GM21447 (cell line): ENCODE measurements around the gene PAEP.

Experiments used
- ATAC-seq: cut with Tn5 transposase; IDR thresholded peaks from one replicate; pipeline ENCODE4 v1.9.1; 2021; ENCODE audit not compliant: unreplicated experiment

The PAEP gene

DNA sequence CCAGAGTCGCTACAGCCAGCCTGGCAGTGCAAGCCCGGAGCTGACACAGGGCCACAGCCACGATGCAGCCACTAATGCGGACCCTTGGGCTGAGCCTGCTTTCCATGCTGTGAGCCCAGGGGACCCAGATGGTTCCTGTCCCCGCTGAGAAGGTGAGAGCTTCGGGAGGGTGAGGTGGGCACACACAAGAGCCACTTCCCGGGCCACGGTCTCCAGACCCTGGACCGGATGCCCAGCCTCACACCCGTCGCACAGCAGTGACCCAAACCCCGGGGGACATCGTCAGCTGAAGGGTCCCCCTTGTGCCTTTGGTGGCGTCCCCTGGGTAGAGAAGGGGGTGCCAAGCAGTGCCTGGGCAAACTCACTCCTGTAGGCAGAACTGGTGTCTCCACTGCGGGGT lies 13.4 kb downstream of the PAEP start:
- no peak for ATAC-seq

DNA sequence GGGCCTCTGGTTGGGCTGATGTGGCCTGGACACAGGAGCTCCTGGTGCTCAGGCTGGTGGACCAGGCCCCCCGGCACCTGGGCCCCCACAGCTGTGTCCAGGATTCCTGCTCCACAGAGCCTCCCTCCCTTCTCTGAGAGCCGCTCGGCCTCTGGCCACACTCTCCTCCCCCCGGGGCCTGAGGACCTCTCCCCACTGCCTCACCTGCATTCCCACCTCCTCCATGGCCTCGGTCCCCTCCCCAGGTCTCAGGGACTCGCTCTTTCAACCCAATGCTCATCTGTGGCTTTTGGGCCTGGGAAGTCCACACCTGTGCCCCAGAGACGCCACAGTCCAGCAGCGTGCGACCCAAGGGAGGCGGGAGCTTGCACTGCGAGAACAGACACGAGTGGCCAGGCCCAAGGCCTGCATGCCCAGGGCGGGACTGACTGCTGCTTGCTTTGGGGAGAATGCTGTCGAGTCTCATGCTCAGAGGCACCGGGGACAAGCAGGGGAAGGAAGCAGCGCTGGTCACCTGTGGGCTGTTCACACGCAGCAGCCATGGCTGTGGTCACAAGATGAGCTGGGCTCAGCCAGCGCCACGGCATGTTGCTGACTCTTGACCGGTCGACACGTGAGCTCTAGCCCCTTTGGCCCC lies 14.6 kb downstream of the PAEP start:
- ATAC-seq = no peak

DNA sequence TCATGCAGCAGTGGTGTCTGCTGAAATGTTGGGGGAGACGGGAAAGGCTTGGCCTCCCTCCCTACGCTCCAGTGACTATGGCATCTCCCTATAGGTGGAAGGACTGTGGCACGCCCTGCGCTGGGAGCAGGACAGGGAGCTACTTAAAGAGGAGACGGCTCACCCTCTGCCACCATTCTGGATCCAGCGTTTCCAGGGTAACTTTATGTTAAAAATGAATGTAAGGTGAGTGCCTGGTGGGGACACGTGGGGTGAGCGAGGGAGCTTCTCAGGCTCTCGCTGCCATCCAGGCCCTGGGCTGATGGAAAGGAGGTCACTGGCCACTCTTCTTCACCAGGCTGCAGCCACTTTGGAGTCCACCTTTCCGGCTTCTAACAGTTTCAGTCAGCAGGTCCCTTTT lies 15.7 kb downstream of the PAEP start:
- ATAC-seq = no peak

DNA sequence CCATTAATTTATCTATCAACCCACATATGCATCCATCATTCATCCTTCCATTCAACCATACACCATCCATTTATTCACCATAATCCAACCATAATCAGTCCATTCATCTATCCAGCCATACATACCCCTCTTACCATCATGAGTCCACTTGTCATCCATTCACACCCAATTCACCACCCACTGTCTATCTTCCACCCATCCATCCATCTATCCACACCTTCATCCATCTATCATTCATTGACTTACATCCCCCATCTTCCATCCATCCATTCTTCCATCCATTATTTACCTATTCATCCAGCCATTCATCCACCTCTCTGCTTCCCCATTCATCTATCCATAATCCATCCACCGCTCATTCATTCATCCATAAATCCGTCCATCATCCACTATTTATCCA lies 17.8 kb downstream of the PAEP start:
- no peak for ATAC-seq

DNA sequence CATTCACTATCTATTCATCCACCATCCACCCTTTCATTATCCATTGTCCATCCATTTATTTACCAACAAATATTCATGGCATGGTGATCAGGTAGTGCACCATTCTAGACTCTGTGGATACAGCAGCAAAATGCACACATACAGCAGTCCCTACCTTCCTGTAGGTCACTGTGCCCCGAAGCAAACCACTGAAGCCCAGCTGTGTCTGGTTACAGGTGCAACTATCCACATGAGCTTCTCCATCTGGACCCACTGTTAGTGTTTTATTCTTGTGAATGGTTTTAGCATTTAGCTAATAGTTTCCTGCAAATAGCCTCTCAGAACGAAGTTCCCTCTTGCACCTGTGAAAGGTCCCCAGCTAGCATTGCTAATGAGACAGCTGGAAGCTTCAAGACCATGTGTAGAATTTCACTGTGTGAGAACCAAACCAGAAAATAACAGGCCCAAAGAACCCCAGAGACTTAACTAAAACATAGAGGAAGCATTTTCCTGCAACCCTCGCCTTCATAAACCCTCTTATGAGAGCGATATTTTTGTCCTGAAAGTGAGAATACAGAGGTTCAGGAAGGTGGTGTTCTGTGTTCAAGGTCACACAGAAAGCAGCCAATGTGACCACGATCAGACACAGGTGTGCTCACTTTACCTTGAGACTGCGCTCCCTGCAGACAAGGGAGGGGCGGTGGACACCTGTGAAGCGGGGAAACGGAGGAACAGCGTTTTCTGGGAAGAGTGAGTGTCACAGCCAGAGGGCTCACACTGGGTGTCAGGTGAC lies 18.5 kb downstream of the PAEP start:
- ATAC-seq = no peak

DNA sequence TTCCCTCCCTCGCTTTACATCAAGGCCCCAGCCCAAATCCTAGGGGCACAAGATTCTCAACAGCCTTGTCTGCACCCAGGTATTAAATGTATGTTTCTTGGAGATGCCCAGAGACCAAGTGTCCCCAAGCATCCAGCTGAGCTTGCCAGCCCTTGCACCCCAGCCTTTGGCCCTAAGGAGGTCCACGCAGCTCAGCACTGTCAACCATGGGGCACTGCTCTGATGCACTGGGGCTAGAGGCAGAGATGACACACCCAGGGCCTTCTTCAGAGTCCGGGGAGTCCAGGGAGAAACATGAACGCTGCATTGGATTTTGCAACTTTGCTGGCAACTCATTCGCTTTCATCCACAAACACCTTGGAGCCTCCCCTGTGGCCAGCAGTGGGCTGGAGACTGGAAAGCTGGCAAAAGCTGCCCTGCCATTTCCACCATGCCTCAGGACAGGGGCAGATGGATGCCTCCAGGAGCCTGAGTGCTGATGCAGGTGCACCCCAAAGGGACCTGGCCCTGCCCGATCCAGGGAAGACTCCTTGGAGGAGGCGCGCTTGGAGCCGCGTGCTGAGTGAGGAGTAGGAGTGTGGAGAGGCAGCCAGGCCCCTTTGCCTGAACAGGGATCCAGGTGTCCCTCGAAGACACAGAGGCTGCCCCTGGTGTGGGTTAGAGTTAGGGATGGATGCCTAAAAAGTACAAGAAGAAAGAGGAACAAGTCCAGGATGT lies 19.3 kb downstream of the PAEP start:
- ATAC-seq = no peak

DNA sequence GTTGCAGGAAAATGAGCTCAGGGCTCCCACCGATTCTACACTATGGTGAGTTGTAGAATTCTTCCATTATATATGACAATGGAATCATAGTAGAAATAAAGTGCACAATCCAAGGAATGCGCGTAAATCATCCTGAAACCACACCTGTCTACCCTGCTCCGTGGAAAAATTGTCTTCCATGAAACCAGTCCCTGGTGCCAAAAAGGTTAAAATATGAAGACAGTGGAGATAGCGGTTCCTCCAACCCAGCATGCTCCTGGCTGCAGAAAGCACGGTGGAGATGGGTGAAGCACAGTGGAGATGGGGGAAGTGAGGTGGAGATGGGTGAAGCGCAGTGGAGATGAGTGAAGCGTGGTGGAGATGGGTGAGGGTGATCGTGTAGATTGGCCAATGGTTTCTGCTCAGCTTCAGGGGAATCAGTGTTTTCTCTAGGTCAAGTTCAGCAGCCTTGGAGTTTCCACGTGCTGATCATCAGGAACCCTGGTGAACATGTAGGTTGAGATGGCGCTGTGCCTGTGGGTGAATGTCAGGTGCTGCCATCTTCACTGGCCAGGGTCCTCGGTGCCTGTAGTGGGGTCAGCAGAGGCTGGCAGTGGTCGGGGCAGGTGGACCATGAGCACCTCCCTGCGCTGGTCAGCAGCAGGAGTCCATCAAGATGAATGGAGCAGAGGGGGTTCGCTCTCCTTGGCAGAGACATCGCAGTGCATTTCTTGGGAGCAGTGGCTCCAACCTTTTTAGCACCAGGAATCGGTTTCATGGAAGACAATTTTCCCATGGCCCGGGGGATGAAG lies 20.3 kb downstream of the PAEP start:
- ATAC-seq = no peak

DNA sequence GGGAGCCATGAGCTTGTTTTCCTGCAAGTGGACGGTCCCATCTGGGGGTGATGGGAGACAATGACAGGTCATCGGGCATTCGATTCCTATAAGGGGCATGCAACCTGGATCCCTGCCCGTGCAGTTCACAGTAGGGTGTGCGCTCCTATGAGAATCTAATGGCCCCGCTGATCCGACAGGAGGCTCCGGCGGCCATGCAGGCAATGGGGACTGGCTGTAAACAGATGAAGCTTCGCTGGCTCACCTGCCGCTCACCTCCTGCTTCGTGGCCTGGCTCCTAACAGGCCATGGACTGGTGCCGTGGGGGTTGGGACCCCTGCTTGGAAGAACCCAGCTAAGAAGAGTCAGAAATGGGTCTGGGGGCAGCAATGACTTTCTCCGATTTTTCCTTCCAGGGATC lies 21.0 kb downstream of the PAEP start:
- no peak for ATAC-seq

DNA sequence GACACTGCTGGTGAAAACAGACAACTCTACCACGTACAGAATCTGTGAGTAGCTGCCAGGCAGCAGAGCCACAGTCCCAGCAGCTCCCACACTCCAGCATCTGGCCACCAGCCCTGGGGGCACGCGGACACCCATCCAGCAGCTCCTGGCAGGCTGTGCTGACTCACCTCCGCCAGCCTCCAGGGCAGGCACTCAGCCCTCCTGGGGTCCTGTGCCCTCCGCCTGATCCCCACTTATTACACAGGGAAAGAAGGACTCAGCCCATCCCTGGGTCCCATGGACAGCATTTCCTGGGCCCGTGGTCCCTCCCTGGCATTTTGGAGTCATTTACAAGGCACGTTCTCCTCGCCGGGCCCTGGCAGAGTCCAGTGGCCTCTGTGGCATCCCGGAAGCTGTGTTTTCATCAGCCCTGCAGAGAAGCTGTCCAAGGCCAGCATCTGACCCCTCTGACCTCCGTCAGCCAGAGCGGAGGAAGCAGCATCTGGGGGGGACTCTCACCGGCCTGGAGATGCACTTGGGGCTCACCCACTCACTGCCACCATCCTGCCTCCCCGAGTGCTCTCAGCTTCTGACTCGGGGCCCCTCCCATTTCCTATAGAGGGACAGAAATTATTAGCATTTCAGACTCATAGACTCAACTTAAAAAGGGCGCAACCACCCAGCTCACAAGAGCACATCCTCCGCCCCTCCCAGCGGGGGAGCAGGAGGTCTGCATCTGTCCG lies 21.6 kb downstream of the PAEP start:
- no peak for ATAC-seq

DNA sequence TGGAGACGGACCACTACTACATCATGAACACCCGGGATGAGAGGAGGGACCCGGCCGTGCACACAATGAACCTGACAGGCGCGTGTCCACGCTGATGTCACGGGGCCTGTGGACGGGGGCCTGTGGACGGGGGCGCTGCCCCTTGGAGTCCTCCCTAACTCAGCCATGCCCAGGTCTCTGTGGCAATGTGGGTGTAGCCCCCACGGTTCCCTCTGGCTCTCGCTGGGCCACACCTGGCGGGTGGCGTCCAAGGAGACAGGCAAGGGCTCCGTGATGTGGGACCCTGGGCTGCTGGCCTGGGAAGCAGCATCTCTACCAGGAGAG lies 22.1 kb downstream of the PAEP start:
- no peak for ATAC-seq

DNA sequence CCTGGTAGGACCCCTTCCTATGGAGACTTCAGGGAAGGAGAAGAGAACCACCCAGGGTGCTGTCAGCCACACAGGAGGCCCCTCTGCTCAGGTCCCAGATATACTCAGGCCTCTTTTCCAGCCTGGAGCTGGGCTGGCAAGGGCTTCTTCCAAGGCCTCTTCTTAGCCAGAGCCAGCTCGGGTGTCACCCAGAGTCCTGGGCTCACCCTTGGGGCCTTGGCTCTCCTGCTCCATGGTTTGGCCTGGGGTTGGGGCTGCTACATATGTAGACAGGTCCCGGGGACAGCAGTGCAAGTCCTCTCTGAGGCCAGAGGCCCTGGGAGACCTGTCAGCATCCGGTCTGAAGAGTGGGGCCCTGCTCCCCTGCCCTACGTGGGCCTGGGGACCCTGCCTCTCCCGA lies 22.8 kb downstream of the PAEP start:
- ATAC-seq = no peak

DNA sequence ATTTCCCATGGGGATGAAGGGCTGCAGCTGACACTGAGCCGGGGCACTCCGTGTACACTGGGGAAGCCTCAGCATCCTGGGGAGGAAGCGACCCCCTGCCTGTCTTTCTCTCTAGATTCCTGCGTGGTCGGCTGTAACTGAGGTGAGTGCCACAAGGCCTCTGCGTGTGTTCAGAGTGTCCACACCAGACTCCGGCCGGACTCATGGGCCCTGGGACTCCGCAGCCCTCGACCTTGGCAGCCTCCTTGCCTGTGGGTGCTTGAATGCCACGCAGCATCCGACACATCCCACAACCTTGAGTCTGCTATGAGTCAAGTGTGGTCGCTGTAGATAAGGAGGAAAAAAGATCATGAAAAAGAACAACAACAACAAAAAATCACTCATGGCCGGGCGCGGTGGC lies 23.4 kb downstream of the PAEP start:
- ATAC-seq = no peak

DNA sequence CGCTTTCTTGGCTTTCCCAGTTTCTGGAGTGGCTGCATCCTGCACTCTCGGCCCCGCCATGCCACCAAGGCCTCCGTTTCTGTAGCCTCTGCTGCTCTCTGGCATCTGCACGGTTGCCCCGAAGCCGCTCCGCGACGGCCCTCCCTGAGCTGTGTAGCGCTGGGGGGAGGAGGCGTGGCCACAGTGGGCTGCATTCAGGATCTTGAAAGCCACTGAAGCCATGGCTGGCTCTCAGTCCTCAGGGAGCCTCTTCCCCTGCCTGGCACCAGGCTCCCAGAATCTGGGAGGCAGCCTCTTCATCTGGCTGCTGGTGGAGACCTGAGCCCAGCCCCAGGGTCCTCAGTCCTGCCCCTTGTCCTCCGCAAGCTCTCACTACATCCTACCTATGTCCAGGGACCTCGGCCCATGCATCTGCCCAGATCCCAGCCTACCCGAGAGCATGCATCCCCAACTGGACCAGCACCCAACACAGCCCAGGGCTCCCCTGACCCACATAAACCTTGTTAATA lies 25.1 kb downstream of the PAEP start:
- ATAC-seq = no peak

DNA sequence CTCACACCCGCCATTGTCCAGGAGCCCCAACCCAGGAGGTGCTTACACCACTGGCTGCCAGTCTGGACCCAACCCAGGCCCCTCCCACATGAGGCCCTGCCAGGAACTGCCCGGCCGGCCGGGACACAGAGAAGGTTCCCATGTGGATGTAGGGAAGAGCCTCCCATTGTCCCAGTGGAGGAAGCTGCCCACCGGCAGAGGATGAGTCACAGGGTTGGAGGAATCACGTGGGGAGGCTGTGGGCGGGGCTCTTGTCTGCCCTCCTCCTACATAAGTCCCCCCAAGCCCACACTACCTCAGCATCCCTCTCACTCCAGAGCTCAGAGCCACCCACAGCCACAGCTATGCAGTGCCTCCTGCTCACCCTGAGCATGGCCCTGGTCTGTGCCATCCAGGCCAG lies 26.1 kb downstream of the PAEP start:
- no peak for ATAC-seq

DNA sequence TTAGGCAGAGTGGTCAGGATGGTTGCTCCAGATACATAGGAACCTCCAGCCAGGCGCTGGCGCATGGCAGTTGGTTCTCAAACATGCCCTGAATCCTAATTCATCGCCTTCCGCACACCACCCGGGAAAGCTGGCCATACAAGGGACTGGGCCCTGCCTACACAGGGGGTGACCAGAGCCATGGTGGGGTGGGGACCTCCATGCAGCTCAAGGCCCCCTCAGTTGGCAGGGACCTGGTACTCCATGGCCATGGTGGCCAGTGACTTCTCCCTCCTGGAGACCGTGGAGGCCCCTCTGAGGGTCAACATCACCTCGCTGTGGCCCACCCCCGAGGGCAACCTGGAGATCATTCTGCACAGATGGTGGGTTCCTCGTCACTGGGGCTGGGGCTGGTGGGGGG lies 26.8 kb downstream of the PAEP start:
- no peak for ATAC-seq

DNA sequence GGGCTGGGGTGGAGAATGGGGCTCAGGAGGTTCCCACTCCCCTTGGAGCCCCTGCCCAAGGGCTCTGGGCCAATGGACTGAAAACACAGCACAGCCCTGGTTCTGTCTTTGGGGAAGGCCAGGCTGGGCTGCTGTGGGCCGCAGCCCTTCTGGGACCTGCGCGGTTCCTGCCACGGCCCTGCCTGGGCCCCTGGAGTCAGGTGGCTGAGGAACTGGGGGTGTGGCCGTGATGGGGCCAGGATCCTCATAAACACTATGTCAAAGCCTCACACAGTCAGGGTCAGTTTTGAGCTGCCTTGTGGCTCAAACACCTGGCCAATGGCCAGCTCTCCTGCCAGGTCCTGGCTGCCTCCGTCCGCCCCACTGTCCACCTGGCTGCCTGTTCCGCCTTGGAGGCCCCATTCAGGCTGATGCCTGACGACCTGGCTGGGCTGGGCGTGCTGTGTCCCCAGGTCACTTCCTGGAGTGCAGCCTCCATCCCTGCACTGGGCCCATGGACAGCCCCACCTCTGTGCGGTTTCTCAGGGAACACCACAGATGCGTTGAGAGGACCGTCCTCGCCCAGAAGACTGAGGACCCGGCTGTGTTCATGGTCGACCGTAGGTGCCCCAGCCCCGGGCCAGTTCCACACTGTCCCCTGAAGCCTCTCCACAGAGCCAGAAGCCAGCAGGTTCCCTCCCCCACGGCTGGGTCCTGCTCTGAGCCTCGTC lies 27.5 kb downstream of the PAEP start:
- no peak for ATAC-seq

DNA sequence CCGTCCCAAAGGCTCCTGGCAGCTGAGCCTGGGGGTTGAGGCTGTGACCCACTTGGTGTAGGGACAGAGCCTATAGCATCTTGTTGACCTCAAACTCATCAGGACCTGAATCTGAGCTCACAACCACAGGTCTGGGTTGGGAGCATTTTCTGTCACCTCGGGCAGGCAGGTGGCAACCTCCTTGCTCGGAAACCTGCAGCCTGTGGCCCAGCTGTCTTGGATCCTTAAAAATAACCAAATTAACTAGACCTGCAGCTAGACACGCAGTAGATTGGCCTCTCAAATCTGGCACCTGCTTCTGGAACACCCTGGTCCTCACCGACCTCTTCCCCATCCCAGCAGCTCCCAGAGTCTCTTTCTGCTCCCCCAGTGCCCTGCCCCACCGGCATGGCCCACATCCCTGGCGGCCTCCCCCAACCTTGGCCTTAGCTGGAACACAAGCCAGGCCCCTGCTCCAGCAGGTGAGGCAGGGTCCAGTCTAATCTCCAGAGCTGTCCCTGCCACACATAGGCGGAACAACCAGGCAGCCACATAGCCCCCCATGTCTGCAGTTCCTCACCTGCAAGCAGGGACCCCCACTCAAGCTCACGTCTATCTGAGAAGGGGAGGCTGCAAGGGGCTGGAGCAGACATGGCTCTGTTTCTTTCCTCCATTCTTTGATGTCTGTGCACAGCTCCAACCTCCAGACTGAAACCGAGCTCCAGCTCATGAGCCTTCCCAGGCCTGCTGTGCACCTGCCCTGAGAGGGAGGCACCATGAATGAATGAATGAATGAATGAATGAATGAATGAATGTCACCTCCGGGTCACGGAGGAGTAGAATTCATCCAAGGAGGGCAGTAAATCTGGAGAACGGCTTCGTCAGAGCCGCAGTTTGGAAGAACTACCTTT lies 28.3 kb downstream of the PAEP start:
- no peak for ATAC-seq

DNA sequence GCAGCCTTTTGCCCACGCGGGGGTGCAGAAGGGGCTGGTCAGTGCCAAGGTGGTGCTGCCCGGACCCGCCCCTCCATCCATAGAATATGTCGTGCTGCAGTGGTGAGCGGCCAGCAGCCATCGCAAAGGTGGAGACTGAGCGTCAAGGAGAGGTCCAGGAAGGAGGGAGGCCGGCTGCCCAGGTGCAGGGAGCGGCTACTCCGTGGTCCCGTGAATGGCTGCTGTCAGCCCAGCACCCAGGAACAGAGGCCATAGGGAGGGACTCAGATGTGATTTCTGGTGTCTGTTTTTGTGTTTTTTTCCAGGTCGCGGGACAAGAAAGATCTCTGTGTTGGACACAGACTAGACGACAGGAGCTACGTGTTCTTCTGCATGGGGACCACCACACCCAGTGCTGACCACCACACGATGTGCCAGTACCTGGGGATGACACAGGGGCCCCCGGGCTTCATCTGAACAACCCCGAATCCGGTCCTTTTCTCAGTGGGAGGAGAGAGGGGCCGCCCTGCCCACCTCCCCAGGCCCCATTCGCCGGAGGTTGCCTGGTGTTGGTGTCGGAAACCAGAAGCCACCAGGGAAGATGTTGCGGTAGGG lies 29.0 kb downstream of the PAEP start:
- no peak for ATAC-seq
